K562 (cell line): ENCODE data around the gene C17orf114.

ENCODE experiments used
- ATAC-seq: fragments of 200-7000 bp; cut with Tn5 transposase; 3 replicates; pipeline ENCODE4 v1.9.1; 2020; ENCODE audit warnings: moderate library complexity
- BruUV-seq: library from RNA; stranded (reverse); fragments of 400-500 nt; replicated peaks from 2 replicates; lab custom pipeline; 2021; lab: Mats Ljungman, UMichigan
- CTCF ChIA-PET: fragments of 300-600 bp; formaldehyde crosslinking; extraction: SDS; loops from one replicate; lab custom pipeline; 2021; ENCODE audit warnings: low intra/inter-chr PET ratio; lab: Yijun Ruan, JAX
- POLR2A ChIA-PET: fragments of 300-600, 350-650 bp; sonication (Branson Sonifier 250); formaldehyde crosslinking; extraction: SDS; loops from one replicate; lab custom pipeline; 2021; ENCODE audit warnings: antibody characterized with exemption, inconsistent platforms; lab: Yijun Ruan, JAX
- DNase-seq, 4 experiments: peaks; one replicate each; pipeline versions ENCODE4 v3.0.0 to v3.0.0-alpha.2; 2011 to 2018; ENCODE audit warnings: low spot score in 3 of 4, mixed read lengths in 3 of 4; ENCODE audit errors: extremely low read depth in 1 of 4
- FAIRE-seq: peaks from 2 replicates; lab custom pipeline; 2011; peaks lifted over from hg19 to GRCh38; lab: Jason Lieb, UNC
- H2AFZ ChIP-seq: 2 replicates; pipeline ENCODE4 v1.6.0; 2011; ENCODE audit warnings: low read depth, low read length, control low read depth, inconsistent platforms
- H3K27ac ChIP-seq: fragments of 200-600 bp; 3 replicates; pipeline ENCODE4 v1.8.0; 2011; ENCODE audit warnings: low read depth, mild to moderate bottlenecking, control low read depth, inconsistent platforms, low read length, moderate library complexity, mixed read lengths; ENCODE audit errors: extremely low read depth
- H3K27me3 ChIP-seq, 2 experiments: fragments of 300-600 bp in 1 of 2; 2 replicates in 1 of 2; 3 replicates in 1 of 2; pipeline versions ENCODE4 v1.6.0 to v1.8.0; 2011; ENCODE audit warnings: inconsistent platforms in 2 of 2, low read length in 2 of 2, mild to moderate bottlenecking in 1 of 2, mixed read lengths in 1 of 2, moderate library complexity in 1 of 2; ENCODE audit not compliant: control insufficient read depth in 2 of 2, insufficient read depth in 2 of 2
- H3K36me3 ChIP-seq: fragments of 300-600 bp; 3 replicates; pipeline ENCODE4 v1.8.0; 2011; ENCODE audit warnings: mild to moderate bottlenecking, low read length, inconsistent platforms; ENCODE audit not compliant: control insufficient read depth, insufficient read depth
- H3K4me1 ChIP-seq, 2 experiments: fragments of 200-600 bp in 1 of 2; replicated peaks in 1 of 2; 2 replicates in 1 of 2; 3 replicates in 1 of 2; pipeline versions ENCODE4 v1.5.1 to v1.8.0; 2011; ENCODE audit warnings: inconsistent platforms in 2 of 2, low read length in 2 of 2, mild to moderate bottlenecking in 1 of 2, mixed read lengths in 1 of 2, moderate library complexity in 1 of 2; ENCODE audit not compliant: control insufficient read depth in 2 of 2, insufficient read depth in 2 of 2
- H3K4me2 ChIP-seq: 2 replicates; pipeline ENCODE4 v1.6.1; 2011; ENCODE audit warnings: low read length, control low read depth, inconsistent platforms, mixed read lengths; ENCODE audit not compliant: insufficient read depth
- H3K4me3 ChIP-seq: fragments of 200-600 bp; sonication (generic), shearing (Covaris generic); 2 replicates; pipeline ENCODE4 v1.5.1; 2016; ENCODE audit warnings: control low read depth, inconsistent platforms
- H3K79me2 ChIP-seq: fragments of 200-600 bp; 3 replicates; pipeline ENCODE4 v1.8.0; 2011; ENCODE audit warnings: low read length, inconsistent platforms; ENCODE audit not compliant: control insufficient read depth, insufficient read depth
- H3K9ac ChIP-seq, 2 experiments: 2 replicates each; pipeline versions ENCODE4 v1.6.0 to v1.6.1; 2011; ENCODE audit warnings: low read depth in 2 of 2, low read length in 2 of 2, control low read depth in 1 of 2, inconsistent platforms in 1 of 2, mild to moderate bottlenecking in 1 of 2, mixed read lengths in 1 of 2; ENCODE audit not compliant: insufficient read depth in 1 of 2
- H3K9me1 ChIP-seq: one replicate; pipeline ENCODE4 v1.6.0; 2011; ENCODE audit warnings: inconsistent platforms, mild to moderate bottlenecking, low read length, moderate library complexity; ENCODE audit not compliant: control insufficient read depth, insufficient read depth
- H3K9me3 ChIP-seq: replicated peaks from 2 replicates; pipeline ENCODE4 v1.5.1; 2011; ENCODE audit warnings: low read depth, low read length, inconsistent platforms; ENCODE audit not compliant: control insufficient read depth, insufficient read depth
- H4K20me1 ChIP-seq: replicated peaks from 2 replicates; pipeline ENCODE4 v1.6.1; 2011; ENCODE audit warnings: low read length, inconsistent platforms, mixed read lengths; ENCODE audit not compliant: control insufficient read depth, insufficient read depth
- CBX5 ChIP-seq: IDR thresholded peaks from 2 replicates; pipeline ENCODE4 v1.6.1; 2014; ENCODE audit warnings: low read depth, borderline replicate concordance
- ESRRB ChIP-seq: fragments of 250-450 bp; sonication (Bioruptor Pico); IDR thresholded peaks from 2 replicates; pipeline ENCODE4 v1.5.0; 2020; ENCODE audit warnings: mild to moderate bottlenecking, moderate library complexity, borderline replicate concordance
- FOXM1 ChIP-seq, 2 experiments: fragments of 450-650 bp in 1 of 2; sonication (generic) in 1 of 2; formaldehyde crosslinking in 1 of 2; IDR thresholded peaks; 2 replicates each; pipeline versions ENCODE4 v1.6.1 to v1.9.0; 2017 to 2022; ENCODE audit warnings: low read depth in 2 of 2, mild to moderate bottlenecking in 2 of 2, missing genetic modification reagents in 1 of 2, moderate library complexity in 1 of 2
- KHSRP ChIP-seq: fragments of 450-650 bp; IDR thresholded peaks from 2 replicates; pipeline ENCODE4 v1.6.1; 2017
- PHTF2 ChIP-seq: fragments of 250-450 bp; sonication (Bioruptor Pico); IDR thresholded peaks from 2 replicates; pipeline ENCODE4 v1.5.0; 2021; ENCODE audit warnings: mild to moderate bottlenecking
- SUPT5H ChIP-seq: fragments of 450-650 bp; IDR thresholded peaks from 2 replicates; pipeline ENCODE4 v1.6.1; 2016
- ZNF253 ChIP-seq: fragments of 250-450 bp; sonication (Bioruptor Pico); conservative IDR thresholded peaks from 2 replicates; pipeline ENCODE4 v1.6.1; 2021; ENCODE audit warnings: mild to moderate bottlenecking
- ZSCAN29 ChIP-seq: fragments of 450-650 bp; IDR thresholded peaks from 2 replicates; pipeline ENCODE4 v1.6.1; 2017
- WGBS: fragments of 100-300 bp; shearing (Covaris generic); methylation state at CpG from one replicate; pipeline ENCODE4 v1.1.6; 2016; ENCODE audit warnings: low coverage, mixed read lengths; ENCODE audit not compliant: insufficient coverage; ENCODE audit errors: missing lambda C conversion rate; 5-methylcytosine and 5-hydroxymethylcytosine counted together
- in situ Hi-C: fragments of 300-500 bp; cut with MboI; formaldehyde crosslinking; loops from 4 replicates; pipeline ENCODE4 v1.15.0; 2018; ENCODE audit warnings: inconsistent platforms, mixed read lengths
- intact Hi-C: fragments of 100-400 bp; cut with micrococcal nuclease; formaldehyde crosslinking; loops from 2 replicates; pipeline ENCODE4 v1.14.2; 2022
- TF ChIP-seq, protein P1 (sequence below): fragments of 250-450 bp; sonication (Bioruptor Pico); IDR thresholded peaks from 2 replicates; pipeline ENCODE4 v1.4.0; 2020; ENCODE audit warnings: mild to moderate bottlenecking, moderate library complexity

C17orf114 gene

DNA sequence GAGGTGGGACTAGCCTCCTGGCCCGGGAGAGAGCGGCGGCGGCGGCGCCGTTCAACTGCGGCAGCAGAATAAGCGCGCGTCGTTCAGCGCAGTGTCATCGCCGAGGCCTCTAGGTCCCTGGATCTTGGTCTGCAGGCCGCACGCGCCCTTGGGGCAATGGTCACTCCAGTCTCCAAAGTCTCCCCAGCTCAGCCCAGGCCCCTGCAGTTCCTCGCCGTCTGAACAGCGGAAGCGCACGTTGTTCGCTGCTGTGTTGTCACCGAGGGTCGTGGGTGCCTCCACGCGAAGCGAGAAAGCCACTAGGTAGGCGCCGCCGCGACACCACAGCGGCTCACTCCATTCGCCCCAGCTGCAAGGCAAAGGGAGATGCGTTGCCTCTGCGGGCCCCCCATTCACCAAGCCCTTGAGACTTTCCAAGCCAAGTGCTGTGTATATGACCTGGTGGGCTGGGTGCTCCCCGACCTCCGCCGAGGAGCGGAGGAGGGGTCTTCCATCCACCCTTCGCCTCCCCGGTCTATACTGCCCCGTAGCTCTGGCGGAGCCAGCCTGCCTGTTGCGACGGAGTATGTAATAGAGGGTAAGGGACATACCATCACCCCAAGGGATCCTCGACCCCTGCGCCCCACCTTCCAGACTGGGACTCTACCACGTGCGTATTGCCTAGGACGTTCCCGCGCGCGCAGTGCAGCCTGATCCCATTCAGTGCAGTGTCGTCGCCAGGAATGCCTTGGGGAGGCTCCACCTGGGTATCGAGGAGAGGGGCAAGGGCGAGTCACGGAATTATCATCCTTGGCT is 16.6 kb downstream of the C17orf114 start:
- intact Hi-C loops, result loop anchor here (2.0 kb wide), 1 partner anchor 97 kb away; no protein-coding TSS in a partner anchor
- ChIA-PET CTCF (interaction anchor here (0.7 kb wide), 1 partner anchor 117 kb away, joined by 4 read pairs; no protein-coding TSS in a partner anchor), POLR2A (interaction anchor here (0.6 kb wide), 1 partner anchor 131 kb away, joined by 3 read pairs; no protein-coding TSS in a partner anchor)
- peaks cover 6 to 24% of the 10 kb centered on the region in 2 experiments; a peak in 3 of 5 replicates for H3K27me3 ChIP-seq
- H3K36me3 ChIP-seq, result no peaks in the 10 kb centered on the region
- H3K9ac ChIP-seq, result no peak overlapping the region; a peak in 1 of 4 replicates
- 43% methylated on average over 17 of the region's 61 CpGs for WGBS
- peaks cover 0 to 38% of the 10 kb centered on the region in 2 experiments; a peak in 3 of 5 replicates for H3K4me1 ChIP-seq
- FAIRE-seq (no peak), ATAC-seq (no peak), DNase-seq (no peak)
- H3K4me3 ChIP-seq, result no peak overlapping the region
- peaks cover 6% of the 10 kb centered on the region; the same call in 2 of the 3 replicates for H3K79me2 ChIP-seq
- H2AFZ ChIP-seq, result no peak overlapping the region
- BruUV-seq, result no TSS peak
- H4K20me1 ChIP-seq, result no peaks in the 10 kb centered on the region
- in situ Hi-C loops, result no loop called here
- no peaks in the 10 kb centered on the region for H3K9me3 ChIP-seq
- H3K4me2 ChIP-seq, result no peak overlapping the region
- H3K27ac ChIP-seq, result no peak overlapping the region
- TF ChIP-seq, protein P1, sequence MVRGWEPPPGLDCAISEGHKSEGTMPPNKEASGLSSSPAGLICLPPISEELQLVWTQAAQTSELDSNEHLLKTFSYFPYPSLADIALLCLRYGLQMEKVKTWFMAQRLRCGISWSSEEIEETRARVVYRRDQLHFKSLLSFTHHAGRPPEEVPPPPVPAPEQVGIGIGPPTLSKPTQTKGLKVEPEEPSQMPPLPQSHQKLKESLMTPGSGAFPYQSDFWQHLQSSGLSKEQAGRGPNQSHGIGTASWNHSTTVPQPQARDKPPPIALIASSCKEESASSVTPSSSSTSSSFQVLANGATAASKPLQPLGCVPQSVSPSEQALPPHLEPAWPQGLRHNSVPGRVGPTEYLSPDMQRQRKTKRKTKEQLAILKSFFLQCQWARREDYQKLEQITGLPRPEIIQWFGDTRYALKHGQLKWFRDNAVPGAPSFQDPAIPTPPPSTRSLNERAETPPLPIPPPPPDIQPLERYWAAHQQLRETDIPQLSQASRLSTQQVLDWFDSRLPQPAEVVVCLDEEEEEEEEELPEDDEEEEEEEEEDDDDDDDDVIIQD (CRISPR knock-in tag), result no peak
- TF ChIP-seq SUPT5H (no peak), ZSCAN29 (no peak), PHTF2 (CRISPR knock-in tag) (no peak), KHSRP (no peak), ESRRB (CRISPR knock-in tag) (no peak), ZNF253 (no peak), CBX5 (no peak), FOXM1 (IDR thresholded peaks at IDR 0.05; ENCODE audit: low read depth) (no peak), FOXM1 (CRISPR knock-in tag; IDR thresholded peaks at IDR 0.05; ENCODE audit: low read depth) (no peak)
- H3K9me1 ChIP-seq, result no peaks in the 10 kb centered on the region
